Activated CD8-positive, alpha-beta T cell treated with anti-CD3 and anti-CD28 coated beads for 36 hours (primary cell): ENCODE data around the gene CELSR1. TPM values are rescaled to one million over a fixed set of nuclear protein-coding genes. Genes with fewer than 3 reads are reported as not detected.

Experiments
- ATAC-seq: fragments of 200-7000 bp; cut with Tn5 transposase; one replicate; pipeline ENCODE4 v1.10.0; 2021; ENCODE audit warnings: mild to moderate bottlenecking, moderate library complexity
- CTCF ChIA-PET: fragments of 350-600 bp; sonication (Branson Sonifier 250); formaldehyde crosslinking; loops from one replicate; lab custom pipeline; 2021; ENCODE audit warnings: antibody characterized with exemption; lab: Charles Lee
- POLR2A ChIA-PET: fragments of 350-600 bp; sonication (Branson Sonifier 250); formaldehyde crosslinking; loops from one replicate; lab custom pipeline; 2021; ENCODE audit warnings: antibody characterized with exemption; lab: Charles Lee
- DNase-seq: peaks from one replicate; pipeline ENCODE4 v3.0.0-alpha.2; 2020
- H3K27ac Mint-ChIP-seq: one replicate; pipeline ENCODE4 v1.8.0; 2021; ENCODE audit warnings: mild to moderate bottlenecking, mixed read lengths
- H3K27me3 Mint-ChIP-seq: one replicate; pipeline ENCODE4 v1.8.0; 2021; ENCODE audit warnings: mixed read lengths
- H3K36me3 Mint-ChIP-seq: one replicate; pipeline ENCODE4 v1.8.0; 2021; ENCODE audit warnings: low read depth, mixed read lengths
- H3K4me1 Mint-ChIP-seq: one replicate; pipeline ENCODE4 v1.8.0; 2021; ENCODE audit warnings: low read depth, mixed read lengths
- H3K4me3 Mint-ChIP-seq: one replicate; pipeline ENCODE4 v1.8.0; 2021; ENCODE audit warnings: mild to moderate bottlenecking, moderate library complexity, mixed read lengths
- H3K9me3 Mint-ChIP-seq: one replicate; pipeline ENCODE4 v1.8.0; 2021; ENCODE audit warnings: mixed read lengths
- intact Hi-C: fragments of 100-400 bp; cut with micrococcal nuclease; formaldehyde crosslinking; loops from one replicate; pipeline ENCODE4 v1.10.0; 2022
- total RNA-seq, 2 experiments: library from RNA; stranded (reverse); gene quantifications; one replicate each; pipeline ENCODE4 v1.2.3, GENCODE V29; 2021
- TF ChIP-seq, protein P1 (sequence below): fragments of 200-600 bp; IDR thresholded peaks from one replicate; pipeline ENCODE4 v1.8.0; 2022; ENCODE audit warnings: antibody characterized with exemption, mild to moderate bottlenecking

The CELSR1 gene
- total RNA-seq, 2 experiments from 2014 or later: 0.25 to 0.36 TPM

DNA sequence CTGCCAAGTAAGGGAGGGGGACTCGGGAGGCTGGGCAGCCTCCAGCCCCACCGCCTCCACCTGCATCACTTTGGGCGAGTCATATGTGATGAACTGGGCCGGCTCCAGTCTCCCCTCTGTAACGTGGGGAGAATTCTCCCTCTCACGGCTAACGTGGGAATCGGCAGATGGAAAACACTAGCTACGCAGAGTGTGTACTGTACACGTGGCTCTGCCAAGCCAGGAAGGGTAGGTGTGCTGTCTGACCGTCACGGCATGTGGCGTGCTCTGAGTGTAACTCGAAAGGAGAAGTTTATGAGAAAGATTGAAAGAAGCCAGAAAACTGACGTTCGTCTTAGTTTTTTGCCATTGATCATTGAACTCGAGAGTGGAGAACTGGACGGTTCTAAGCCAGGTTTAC is 188.2 kb downstream of the CELSR1 start:
- Mint-ChIP-seq H3K4me3 (no peak overlapping the region), H3K4me1 (peaks cover 4% of the 10 kb centered on the region), H3K27me3 (no peaks in the 10 kb centered on the region), H3K27ac (no peak overlapping the region), H3K36me3 (peaks cover 57% of the 10 kb centered on the region), H3K9me3 (no peaks in the 10 kb centered on the region)
- ATAC-seq (no peak), DNase-seq (no peak)
- ChIA-PET CTCF (interaction anchor here (0.9 kb wide), 1 partner anchor 193 kb away, joined by 3 read pairs; no protein-coding TSS in a partner anchor), POLR2A (interaction anchor here (0.7 to 1.3 kb wide), 2 partner anchors 13 to 222 kb away, joined by 3 read pairs; partner anchors contain the start of gene TRMU)
- intact Hi-C loops: no loop called here
- TF ChIP-seq, protein P1, sequence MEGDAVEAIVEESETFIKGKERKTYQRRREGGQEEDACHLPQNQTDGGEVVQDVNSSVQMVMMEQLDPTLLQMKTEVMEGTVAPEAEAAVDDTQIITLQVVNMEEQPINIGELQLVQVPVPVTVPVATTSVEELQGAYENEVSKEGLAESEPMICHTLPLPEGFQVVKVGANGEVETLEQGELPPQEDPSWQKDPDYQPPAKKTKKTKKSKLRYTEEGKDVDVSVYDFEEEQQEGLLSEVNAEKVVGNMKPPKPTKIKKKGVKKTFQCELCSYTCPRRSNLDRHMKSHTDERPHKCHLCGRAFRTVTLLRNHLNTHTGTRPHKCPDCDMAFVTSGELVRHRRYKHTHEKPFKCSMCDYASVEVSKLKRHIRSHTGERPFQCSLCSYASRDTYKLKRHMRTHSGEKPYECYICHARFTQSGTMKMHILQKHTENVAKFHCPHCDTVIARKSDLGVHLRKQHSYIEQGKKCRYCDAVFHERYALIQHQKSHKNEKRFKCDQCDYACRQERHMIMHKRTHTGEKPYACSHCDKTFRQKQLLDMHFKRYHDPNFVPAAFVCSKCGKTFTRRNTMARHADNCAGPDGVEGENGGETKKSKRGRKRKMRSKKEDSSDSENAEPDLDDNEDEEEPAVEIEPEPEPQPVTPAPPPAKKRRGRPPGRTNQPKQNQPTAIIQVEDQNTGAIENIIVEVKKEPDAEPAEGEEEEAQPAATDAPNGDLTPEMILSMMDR: no peak

DNA sequence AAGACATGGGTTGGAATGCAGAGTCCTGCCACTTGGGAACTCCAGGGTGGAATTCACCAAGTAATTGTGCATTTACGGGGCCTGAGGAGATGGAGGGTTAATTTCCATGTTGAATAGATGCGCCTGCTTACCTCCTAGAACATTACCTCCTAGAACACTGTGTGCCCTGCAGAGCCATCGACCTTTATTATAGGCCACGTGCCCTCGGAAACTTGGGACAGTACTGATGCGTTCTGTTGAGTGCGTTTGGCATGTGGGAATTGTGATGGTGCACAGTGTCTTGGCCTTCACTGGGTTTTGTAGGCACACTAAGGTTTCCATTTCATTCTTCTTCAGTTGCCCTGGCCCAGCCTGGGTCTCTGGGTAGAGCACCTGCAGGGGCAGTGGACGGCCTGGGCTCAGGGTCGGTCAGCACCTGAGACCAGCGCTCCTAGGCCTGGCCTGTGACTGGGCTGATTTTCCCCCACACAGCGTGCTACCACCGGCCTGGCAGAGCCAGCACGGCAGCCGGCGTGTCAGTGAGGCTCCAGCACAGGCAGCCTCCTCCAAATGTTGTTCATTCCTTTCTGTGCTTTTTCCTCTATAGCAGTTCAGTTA is 189.2 kb downstream of the CELSR1 start:
- ChIA-PET POLR2A (no interaction called here), CTCF (interaction anchor here (1.1 kb wide), 1 partner anchor 19 kb away, joined by 3 read pairs; no protein-coding TSS in a partner anchor)
- no peaks in the 10 kb centered on the region for H3K27me3 Mint-ChIP-seq
- no peak for DNase-seq
- intact Hi-C loops: no loop called here
- ATAC-seq: no peak
- peaks cover 4% of the 10 kb centered on the region for H3K4me1 Mint-ChIP-seq
- H3K9me3 Mint-ChIP-seq: no peaks in the 10 kb centered on the region
- peaks cover 55% of the 10 kb centered on the region for H3K36me3 Mint-ChIP-seq
- no peak overlapping the region for H3K27ac Mint-ChIP-seq
- no peak overlapping the region for H3K4me3 Mint-ChIP-seq
- TF ChIP-seq, protein P1: no peak

DNA sequence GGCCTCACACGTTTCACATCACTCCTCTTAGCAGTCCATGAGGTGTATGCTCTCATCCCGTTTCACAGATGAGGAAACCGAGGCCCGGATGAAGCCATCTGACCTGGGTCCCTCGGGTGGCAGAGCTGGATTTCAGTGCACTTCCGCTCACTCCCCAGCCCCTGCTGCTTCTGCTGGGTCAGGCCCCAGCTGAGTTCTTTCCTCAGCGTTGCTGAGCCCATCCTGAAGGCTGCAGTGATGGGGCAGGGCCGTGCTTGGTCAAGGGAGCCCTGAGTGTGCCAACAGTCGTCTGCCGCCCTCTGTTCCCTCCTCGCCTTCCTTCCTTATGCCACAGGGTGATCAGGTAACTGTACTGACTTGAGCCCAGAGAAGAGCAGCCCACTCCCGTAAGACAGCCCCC is 189.8 kb downstream of the CELSR1 start:
- H3K36me3 Mint-ChIP-seq: peaks cover 53% of the 10 kb centered on the region

DNA sequence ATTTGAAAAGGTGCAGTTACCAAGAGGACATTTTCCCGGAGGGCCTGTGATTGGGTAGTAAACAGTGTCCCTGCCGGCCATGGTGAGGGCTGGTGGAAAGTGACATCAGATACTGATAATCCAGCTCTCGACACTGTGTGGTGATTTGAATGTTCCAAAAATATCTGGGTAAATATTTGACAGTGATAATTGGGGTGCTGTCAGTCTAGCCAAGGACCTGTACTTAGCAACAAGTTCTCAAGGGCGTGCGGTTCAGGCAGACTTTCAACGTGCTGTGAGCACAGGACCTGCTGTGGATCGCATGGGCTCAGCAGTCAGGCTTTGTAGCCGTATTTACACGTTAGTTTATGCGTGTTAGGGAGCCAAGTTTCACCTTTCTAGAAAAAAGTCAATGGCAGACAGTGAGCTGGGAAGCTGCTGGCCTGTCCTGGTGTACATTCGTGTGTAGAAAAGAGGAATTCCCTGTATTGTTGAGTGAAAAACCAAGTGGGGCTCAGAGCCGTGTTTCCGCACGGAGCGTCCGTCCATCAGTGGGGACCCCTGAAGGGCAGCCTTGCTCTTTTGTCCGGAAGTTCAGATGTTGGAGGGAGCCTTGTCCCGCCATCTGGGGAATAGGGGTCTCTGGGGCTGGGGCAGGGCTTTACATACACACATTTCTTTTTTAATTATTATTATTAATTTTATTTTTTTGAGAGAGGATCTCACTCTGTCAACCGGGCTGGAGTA is 190.6 kb downstream of the CELSR1 start:
- Mint-ChIP-seq H3K27me3 (no peaks in the 10 kb centered on the region), H3K4me1 (peaks cover 3% of the 10 kb centered on the region), H3K9me3 (no peaks in the 10 kb centered on the region), H3K4me3 (no peak overlapping the region), H3K27ac (no peak overlapping the region), H3K36me3 (peaks cover 47% of the 10 kb centered on the region)
- intact Hi-C loops: no loop called here
- no peak for DNase-seq
- ChIA-PET POLR2A (no interaction called here), CTCF (no interaction called here)
- TF ChIP-seq, protein P1: no peak
- ATAC-seq: no peak

More for the DNA sequence above, 189.8 kb downstream of the CELSR1 start:
- H3K27ac Mint-ChIP-seq: no peak overlapping the region
- no peaks in the 10 kb centered on the region for H3K27me3 Mint-ChIP-seq
- DNase-seq: no peak
- no peaks in the 10 kb centered on the region for H3K9me3 Mint-ChIP-seq
- POLR2A ChIA-PET: no interaction called here
- intact Hi-C loops: no loop called here
- CTCF ChIA-PET: interaction anchor here (1.1 kb wide), 1 partner anchor 20 kb away, joined by 3 read pairs; no protein-coding TSS in a partner anchor
- no peak for ATAC-seq
- TF ChIP-seq, protein P1: no peak
- no peak overlapping the region for H3K4me3 Mint-ChIP-seq
- peaks cover 1% of the 10 kb centered on the region for H3K4me1 Mint-ChIP-seq

DNA sequence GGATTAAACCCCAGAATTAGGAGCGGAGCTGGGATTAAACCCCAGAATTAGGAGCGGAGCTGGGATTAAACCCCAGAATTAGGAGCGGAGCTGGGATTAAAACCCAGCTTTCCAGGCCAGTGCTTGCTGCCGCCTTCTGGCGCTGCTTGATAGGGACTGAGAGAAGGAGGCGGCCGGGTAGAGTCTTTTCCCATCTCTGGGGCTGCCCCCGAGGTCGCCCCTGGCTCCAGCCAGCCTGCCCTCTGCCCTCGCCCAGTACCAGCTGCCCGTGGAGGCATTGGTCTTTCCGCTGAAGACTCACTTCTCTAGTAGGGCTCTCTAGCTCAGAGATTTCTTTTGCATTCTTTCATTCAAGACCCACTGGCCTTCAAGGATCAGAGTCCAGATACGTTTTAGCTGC is 196.7 kb downstream of the CELSR1 start:
- intact Hi-C loops: no loop called here
- Mint-ChIP-seq H3K9me3 (no peaks in the 10 kb centered on the region), H3K27ac (no peak overlapping the region), H3K4me1 (peaks cover 33% of the 10 kb centered on the region), H3K4me3 (no peak overlapping the region), H3K27me3 (no peaks in the 10 kb centered on the region), H3K36me3 (peaks cover 54% of the 10 kb centered on the region)
- ATAC-seq (no peak), DNase-seq (no peak)
- POLR2A ChIA-PET: no interaction called here
- TF ChIP-seq, protein P1: no peak
- CTCF ChIA-PET: interaction anchor here (0.7 to 1.4 kb wide), 3 partner anchors 16 to 334 kb away, joined by 3 to 4 read pairs (median 3); no protein-coding TSS in a partner anchor
